Measurements from ENCODE around the gene CCL17.

Gene CCL17

GRCh38 chr16:57412584-57412983, 8.0 kb downstream of the CCL17 start:
- DNase-seq (ENCODE audit: insufficient read length, low spot score), result no peak
- FAIRE-seq, result no peak
- no peak for TF ChIP-seq CTCF (IDR thresholded peaks at IDR 0.05; ENCODE audit: insufficient read depth, missing control alignments)

DNA sequence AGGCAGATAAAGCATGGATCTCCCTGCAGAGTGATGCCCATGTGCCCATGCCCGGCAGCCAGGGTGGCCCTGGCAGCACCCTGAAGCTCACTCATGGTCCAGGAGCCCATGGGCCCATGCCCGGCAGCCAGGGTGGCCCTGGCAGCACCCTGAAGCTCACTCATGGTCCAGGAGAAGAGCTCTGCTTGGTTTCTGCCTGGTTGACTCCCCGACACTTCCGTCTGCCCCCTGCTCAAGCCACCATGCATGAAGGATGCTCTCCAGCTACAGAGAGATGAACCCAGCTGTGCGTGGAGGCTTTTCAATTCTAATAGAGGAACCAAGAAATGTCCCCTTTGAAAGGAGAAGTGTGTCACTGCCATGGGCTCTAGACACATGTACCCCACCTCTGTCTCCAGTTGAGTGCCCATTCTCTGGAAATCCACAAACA, 8.7 kb downstream of the CCL17 start:
- DNase-seq (ENCODE audit: insufficient read length, low spot score) (no peak), FAIRE-seq (no peak)
- TF ChIP-seq CTCF (IDR thresholded peaks at IDR 0.05; ENCODE audit: insufficient read depth, missing control alignments), result no peak

DNA sequence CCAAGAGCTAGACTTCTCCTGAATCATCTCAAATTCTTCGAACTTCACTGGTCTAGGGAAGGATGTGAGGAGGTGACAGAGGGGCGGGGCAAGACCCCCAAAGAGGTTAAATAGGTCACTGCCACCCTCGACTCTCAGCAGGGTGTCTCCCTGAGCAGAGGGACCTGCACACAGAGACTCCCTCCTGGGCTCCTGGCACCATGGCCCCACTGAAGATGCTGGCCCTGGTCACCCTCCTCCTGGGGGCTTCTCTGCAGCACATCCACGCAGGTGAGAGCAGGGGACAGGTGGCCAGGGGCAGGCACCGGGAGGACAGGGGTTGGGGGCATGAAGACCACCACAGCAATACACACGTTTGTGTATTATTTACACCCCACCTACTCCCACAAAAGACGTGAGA, 9.2 kb downstream of the CCL17 start:
- DNase-seq (ENCODE audit: insufficient read length, low spot score), result no peak
- TF ChIP-seq CTCF (IDR thresholded peaks at IDR 0.05; ENCODE audit: insufficient read depth, missing control alignments), result no peak
- FAIRE-seq, result no peak

DNA sequence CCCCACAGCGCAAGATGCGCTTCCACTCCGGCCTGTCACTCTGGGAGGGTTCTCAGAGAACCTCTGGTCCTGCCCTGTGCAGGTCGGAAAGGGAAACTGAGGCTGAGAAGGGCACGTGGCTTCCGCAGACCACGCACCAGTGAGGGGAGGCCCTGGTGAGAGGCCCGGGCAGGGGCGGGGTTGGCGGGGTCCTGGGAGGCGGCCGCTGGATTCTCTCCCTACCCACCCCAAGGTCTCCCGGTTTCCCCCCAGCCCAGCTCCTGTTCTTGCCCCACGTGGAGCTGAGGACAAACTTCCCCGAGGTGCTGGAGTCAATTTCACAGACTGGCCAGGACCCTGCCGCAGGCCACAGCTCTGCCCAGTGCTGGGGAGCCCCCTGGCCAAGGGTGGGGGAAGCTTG, 11.5 kb downstream of the CCL17 start:
- FAIRE-seq, result no peak
- TF ChIP-seq CTCF (IDR thresholded peaks at IDR 0.05; ENCODE audit: insufficient read depth, missing control alignments), result no peak

GRCh38 chr16:57419506-57419905, 14.9 kb downstream of the CCL17 start:
- FAIRE-seq, result no peak
- DNase-seq (ENCODE audit: insufficient read length, low spot score), result no peak
- TF ChIP-seq CTCF (IDR thresholded peaks at IDR 0.05; ENCODE audit: insufficient read depth, missing control alignments), result no peak

More for the DNA sequence above, 11.5 kb downstream of the CCL17 start:
- DNase-seq (ENCODE audit: insufficient read length, low spot score), result no peak

GRCh38 chr16:57422026-57422944, 17.7 kb downstream of the CCL17 start:
- TF ChIP-seq CTCF (IDR thresholded peaks at IDR 0.05; ENCODE audit: insufficient read depth, missing control alignments), result peak; percentile 44
- FAIRE-seq (no peak), DNase-seq (ENCODE audit: insufficient read length, low spot score) (no peak)

DNA sequence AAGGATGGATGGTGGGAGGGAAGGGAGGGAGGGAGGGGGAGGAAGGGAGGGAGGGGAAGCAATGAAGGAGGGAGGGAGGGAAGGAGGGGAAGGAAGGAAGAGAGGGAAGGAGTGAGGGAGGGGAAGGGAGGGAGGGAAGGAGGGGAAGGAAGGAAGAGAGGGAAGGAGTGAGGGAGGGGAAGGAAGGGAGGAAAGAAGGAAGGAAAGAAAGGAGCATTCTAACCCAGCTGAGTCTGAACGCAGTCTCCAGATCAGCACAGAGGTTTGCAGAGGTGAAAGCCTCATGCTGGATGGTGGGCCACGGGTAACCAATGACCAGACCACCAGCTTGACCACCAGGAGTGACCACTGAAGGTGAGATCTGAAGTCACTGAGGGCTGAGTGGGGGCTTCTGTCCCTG, 18.6 kb downstream of the CCL17 start:
- no peak for TF ChIP-seq CTCF (IDR thresholded peaks at IDR 0.05; ENCODE audit: insufficient read depth, missing control alignments)
- DNase-seq (ENCODE audit: insufficient read length, low spot score), result no peak
- no peak for FAIRE-seq

Data from D721Med (cell line).